SK-MEL-5 (cell line): ENCODE data around the gene PDE4C. TPM values are rescaled to one million over a fixed set of nuclear protein-coding genes. Genes with fewer than 3 reads are reported as not detected.

Source experiments
- DNase-seq: peaks from one replicate; pipeline ENCODE4 v3.0.0-alpha.2; 2016; ENCODE audit warnings: low read depth, low spot score
- in situ Hi-C: cut with HindIII; loops from 2 replicates; pipeline ENCODE4 v1.10.0; 2016; ENCODE audit warnings: low sequenced_read_pairs, high pct_unique_total_duplicates, low pct_unique_long_range_greater_than_20kb
- total RNA-seq: library from RNA; depleted of rRNA; stranded (reverse); fragments of >200 nt; shearing (Covaris generic); gene quantifications from 2 replicates; pipeline ENCODE4 v1.2.3, GENCODE V29; 2014; rRNA removed

Gene PDE4C
- total RNA-seq, 1 experiment from 2014 or later = 0.26 TPM

GRCh38 chr19:18191640-18192062, 34.6 kb downstream of the PDE4C start:
- DNase-seq = no peak
- in situ Hi-C loops = no loop called here

DNA sequence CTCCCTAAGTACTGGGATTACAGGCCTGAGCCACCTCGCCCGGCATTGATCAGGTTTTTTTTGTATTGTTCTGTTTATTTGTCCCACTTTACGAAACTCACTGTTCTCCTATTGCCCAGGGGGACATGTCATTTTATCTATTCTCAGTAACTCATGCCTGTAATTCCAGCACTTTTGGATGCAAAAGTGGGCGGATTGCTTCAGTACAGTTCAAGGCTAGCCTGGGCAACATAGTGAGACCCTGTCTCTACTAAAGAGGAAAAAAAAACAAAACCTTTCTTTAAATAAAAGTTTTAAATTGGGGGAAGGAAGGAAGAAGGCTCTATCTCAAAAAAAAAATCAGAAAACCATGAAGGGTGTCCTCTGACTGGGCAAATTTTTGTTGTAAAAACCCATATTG, 36.0 kb downstream of the PDE4C start:
- in situ Hi-C loops = no loop called here
- no peak for DNase-seq

DNA sequence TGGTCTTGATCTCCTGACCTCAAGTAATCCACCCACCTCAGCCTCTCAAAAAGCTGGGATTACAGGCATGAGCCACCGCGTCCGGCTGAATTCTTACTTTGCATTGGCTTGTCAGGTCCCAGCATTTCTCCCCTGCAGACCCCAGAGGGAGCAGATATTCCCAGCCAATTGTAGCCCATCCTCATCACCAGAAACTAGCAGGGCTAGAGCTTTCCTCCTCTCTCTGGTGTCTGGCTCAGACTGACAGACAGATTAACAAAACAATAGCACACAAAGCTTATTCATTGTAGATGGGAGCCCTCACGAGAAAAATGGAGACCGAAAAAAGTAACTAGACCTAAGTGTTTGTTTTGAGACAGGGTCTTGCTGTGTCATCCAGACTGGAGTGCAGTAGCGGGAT, 40.7 kb downstream of the PDE4C start:
- DNase-seq = no peak
- in situ Hi-C loops = no loop called here

- in situ Hi-C loops = no loop called here
- no peak for DNase-seq
Observed at GRCh38 chr19:18183529-18183928, 42.7 kb downstream of the PDE4C start.

DNA sequence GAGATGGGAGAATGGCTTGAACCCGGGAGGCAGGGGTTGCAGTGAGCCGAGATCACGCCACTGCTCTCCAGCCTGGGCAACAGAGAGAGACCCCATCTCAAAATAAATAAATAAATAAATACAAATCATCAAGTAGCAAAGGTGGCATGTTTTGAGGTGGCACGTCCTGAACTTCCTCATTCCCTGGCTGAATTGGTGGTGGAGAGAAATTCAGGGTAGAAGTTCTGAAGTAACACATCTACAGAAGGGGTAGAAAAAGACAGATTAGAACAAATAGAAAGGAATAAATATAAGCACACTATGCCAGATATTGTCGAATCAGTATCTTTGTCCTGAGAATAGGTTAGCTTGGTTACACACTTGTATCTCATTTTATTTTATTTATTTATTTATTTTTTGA, 46.3 kb downstream of the PDE4C start:
- in situ Hi-C loops = no loop called here
- DNase-seq = no peak

DNA sequence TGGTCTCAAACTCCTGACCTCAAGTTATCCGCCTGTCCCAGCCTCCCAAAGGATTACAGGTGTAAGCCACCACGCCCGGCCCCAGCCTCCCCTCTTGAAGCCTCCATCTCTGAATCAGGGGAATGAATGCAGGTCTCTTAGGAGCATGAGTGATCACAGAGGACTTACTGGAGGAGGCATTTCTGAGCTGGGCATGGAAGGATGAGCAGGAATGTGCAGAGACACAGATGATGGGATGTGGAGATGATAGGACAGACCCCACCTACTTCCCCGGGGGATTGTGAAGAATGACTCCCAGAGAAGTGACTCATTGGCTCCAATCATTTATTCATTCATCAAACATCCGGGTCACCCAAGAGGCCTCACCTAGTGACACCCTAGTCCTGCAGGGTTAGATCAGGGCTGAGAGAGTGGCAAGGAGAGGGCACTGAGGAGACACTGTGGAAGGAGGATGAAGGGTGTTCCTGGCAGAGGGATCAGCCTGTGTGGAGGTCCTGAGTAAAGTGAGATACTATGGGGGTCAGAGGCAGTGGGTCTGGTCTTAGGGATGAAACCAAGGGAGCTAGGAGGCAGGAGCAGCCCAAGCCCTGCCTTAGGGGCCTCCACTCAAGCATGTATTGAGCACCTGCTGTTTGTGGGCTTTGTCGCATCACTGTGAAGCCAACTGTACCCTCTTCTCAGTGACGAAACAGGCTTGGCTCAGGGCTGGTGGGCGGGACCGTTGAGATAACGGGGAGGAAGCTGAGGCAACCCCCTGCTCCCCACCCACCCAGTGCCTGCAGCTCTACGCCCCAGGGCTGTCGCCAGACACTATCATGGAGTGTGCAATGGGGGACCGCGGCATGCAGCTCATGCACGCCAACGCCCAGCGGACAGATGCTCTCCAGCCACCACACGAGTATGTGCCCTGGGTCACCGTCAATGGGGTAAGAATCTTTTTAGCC, 49.6 kb downstream of the PDE4C start:
- DNase-seq = no peak
- in situ Hi-C loops = no loop called here

DNA sequence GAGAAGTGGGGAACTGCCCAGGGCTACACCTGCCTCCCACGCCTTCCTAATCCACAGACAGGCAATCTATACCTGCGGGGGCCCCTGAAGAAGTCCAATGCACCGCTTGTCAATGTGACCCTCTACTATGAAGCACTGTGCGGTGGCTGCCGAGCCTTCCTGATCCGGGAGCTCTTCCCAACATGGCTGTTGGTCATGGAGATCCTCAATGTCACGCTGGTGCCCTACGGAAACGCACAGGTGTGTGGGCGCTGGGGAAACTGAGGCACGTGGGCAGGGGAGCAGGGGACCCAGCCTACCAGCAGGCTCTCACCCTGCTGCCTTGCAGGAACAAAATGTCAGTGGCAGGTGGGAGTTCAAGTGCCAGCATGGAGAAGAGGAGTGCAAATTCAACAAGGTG, 51.3 kb downstream of the PDE4C start:
- DNase-seq = no peak
- in situ Hi-C loops = no loop called here

Other genes starting within 250 kb of the PDE4C start
- 14.8 and 17.4 TPM in 2 replicates for gene ARRDC2, start 218.3 kb downstream of the PDE4C start, total RNA-seq
- 0.27 TPM in 1 of 2 replicates, not detected in the other for gene IL12RB1, start 139.5 kb downstream of the PDE4C start, total RNA-seq
- gene MAST3, start 128.7 kb downstream of the PDE4C start, total RNA-seq = 1.1 and 1.7 TPM in 2 replicates
- gene PIK3R2, start 73.3 kb downstream of the PDE4C start, total RNA-seq = 7.2 and 8.9 TPM in 2 replicates
- gene IFI30, start 52.6 kb downstream of the PDE4C start, total RNA-seq = 16.3 and 30.6 TPM in 2 replicates
- gene MPV17L2, start 33.2 kb downstream of the PDE4C start, total RNA-seq = 17.4 and 18.0 TPM in 2 replicates
- gene RAB3A, start 22.4 kb downstream of the PDE4C start, total RNA-seq = 2.5 and 7.9 TPM in 2 replicates
- gene IQCN, start 48.0 kb upstream of the PDE4C start, total RNA-seq = 0.08 TPM in 1 of 2 replicates, not detected in the other
- 21.7 and 29.2 TPM in 2 replicates for gene JUND, start 55.2 kb upstream of the PDE4C start, total RNA-seq
- 221 and 250 TPM in 2 replicates for gene LSM4, start 96.6 kb upstream of the PDE4C start, total RNA-seq
- 8.1 and 10.5 TPM in 2 replicates for gene PGPEP1, start 114.2 kb upstream of the PDE4C start, total RNA-seq
- gene GDF15, start 159.7 kb upstream of the PDE4C start, total RNA-seq = 873 and 1,003 TPM in 2 replicates
- not detected in 2 replicates for gene LRRC25, start 171.2 kb upstream of the PDE4C start, total RNA-seq
- gene SSBP4, start 193.0 kb upstream of the PDE4C start, total RNA-seq = 18.9 and 25.7 TPM in 2 replicates
- gene ISYNA1, start 211.7 kb upstream of the PDE4C start, total RNA-seq = 8.3 and 12.7 TPM in 2 replicates